Keratinocyte (primary cell): ENCODE data around the gene TXLNG.
"Not testable (repeated sequence)": the region's sequence is repeated elsewhere in the genome, so short reads cannot be mapped to it uniquely, and the experiment has no call there.

ENCODE experiments used
- CTCF ChIP-seq, 3 experiments: IDR thresholded peaks in 1 of 3; conservative IDR thresholded peaks in 1 of 3; optimal IDR thresholded peaks in 1 of 3; 2 replicates in 2 of 3; 3 replicates in 1 of 3; pipeline versions ENCODE3 to v1.5.1; 2011; ENCODE audit warnings: low read length in 3 of 3, mild to moderate bottlenecking in 3 of 3, moderate library complexity in 2 of 3, control low read depth in 1 of 3, inconsistent platforms in 1 of 3; ENCODE audit not compliant: insufficient read depth in 2 of 3; ENCODE audit errors: extremely low read depth in 1 of 3
- EZH2 ChIP-seq: IDR thresholded peaks from one replicate; pipeline ENCODE4 v1.6.1; 2012; ENCODE audit warnings: inconsistent platforms, mild to moderate bottlenecking, low read length, moderate library complexity

DNA sequence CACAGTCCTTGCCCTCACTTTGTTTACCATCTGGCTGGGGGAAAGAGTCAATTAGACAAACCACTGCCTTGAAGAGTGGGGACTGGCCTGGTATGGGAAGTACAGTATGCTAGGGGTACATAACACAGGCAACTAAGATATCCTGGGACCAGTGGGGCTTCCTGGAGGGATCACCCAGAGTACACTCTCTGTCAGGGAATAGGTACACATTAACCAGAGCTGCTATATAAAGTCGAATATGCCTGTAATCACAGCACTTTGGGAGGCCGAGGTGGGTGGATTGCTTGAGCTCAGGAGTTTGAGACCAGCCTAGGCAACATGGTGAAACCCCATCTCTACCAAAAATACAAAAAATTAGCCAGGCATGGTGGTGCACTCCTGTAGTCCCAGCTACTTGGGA lies 6.5 kb upstream of the TXLNG start:
- not testable (repeated sequence) for TF ChIP-seq CTCF (optimal IDR thresholded peaks at IDR 0.05 in 1 of 3, IDR thresholded peaks at IDR 0.05 in 1 of 3, conservative IDR thresholded peaks at IDR 0.05 in 1 of 3; ENCODE audit: extremely low read depth in 1 of 3, insufficient read depth in 2 of 3, low read length in 3 of 3); EZH2
